Large intestine (tissue), 3 donors: ENCODE data around the gene AARS2. TPM values are rescaled to one million over a fixed set of nuclear protein-coding genes. Genes with fewer than 3 reads are reported as not detected.
A peak's percentile ranks its signal among the peaks of the same experiment; 100 is the strongest.

ENCODE experiments used
- DNase-seq, 2 donors: peaks; one replicate each; pipeline versions ENCODE4 v3.0.0 to v3.0.0-alpha.2; 2013
- H3K27ac ChIP-seq: one replicate; pipeline ENCODE4 v1.5.1; 2013; ENCODE audit warnings: low read length
- H3K27me3 ChIP-seq: 2 replicates; pipeline ENCODE4 v1.6.1; 2013; ENCODE audit warnings: low read length; ENCODE audit not compliant: control insufficient read depth, insufficient read depth
- H3K36me3 ChIP-seq: 2 replicates; pipeline ENCODE4 v1.6.1; 2013; ENCODE audit warnings: low read length; ENCODE audit not compliant: control insufficient read depth, insufficient read depth
- H3K4me1 ChIP-seq: one replicate; pipeline ENCODE4 v1.6.1; 2013; ENCODE audit warnings: low read length; ENCODE audit not compliant: control insufficient read depth, insufficient read depth
- H3K4me3 ChIP-seq: one replicate; pipeline ENCODE4 v1.5.1; 2013; ENCODE audit warnings: low read length
- H3K9me3 ChIP-seq: one replicate; pipeline ENCODE4 v1.6.1; 2013; ENCODE audit warnings: mild to moderate bottlenecking, low read depth, low read length, moderate library complexity; ENCODE audit not compliant: control insufficient read depth
- WGBS: methylation state at CpG from one replicate; pipeline ENCODE4 v1.1.5; 2013; ENCODE audit warnings: low lambda C conversion rate; ENCODE audit not compliant: insufficient coverage; 5-methylcytosine and 5-hydroxymethylcytosine counted together
- polyA plus RNA-seq: library from polyadenylated mRNA; unstranded; fragments of 120-200 nt; gene quantifications from one replicate; pipeline ENCODE4 v1.2.1, GENCODE V29; 2013

The AARS2 gene
- polyA plus RNA-seq, 1 donor, result 14.3 TPM

DNA sequence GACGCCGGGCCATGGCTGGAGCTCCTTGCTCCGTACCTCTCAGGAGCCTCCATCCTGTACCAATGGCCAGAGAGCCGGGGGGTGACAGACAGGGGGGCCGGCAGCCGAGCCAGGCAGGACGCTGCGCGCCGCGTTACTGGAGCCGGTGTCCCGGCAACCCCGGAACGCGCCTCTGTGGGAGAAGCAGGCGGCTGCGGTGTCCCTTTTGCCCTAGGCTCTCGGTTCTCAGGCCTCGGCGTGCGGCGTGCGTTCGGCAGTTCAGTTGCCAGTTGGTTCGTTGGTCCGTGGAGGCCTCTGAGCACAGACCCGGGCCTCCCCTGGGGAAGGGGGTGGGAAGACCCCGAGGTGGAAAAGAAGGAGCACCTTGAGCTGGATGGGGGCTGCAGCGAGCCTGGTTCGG lies 29.3 kb upstream of the AARS2 start, which contains the start of gene SPATS1:
SPATS1 (plus strand) TSS at position 162 of the 400 bp plus-strand sequence. CDS start 446 bp downstream, outside the sequence.
- H3K9me3 ChIP-seq, result peaks cover 4% of the 10 kb centered on the region
- peak in 1 of 2 donors; percentile 21 for DNase-seq
- no peaks in the 10 kb centered on the region for H3K4me1 ChIP-seq
- H3K4me3 ChIP-seq, result no peak within 1 kb of the TSS
- no peaks in the 10 kb centered on the region for H3K36me3 ChIP-seq
- peaks cover 41% of the 10 kb centered on the region for H3K27me3 ChIP-seq
- H3K27ac ChIP-seq, result peak within 1 kb of the TSS; percentile 15
- no CpG with 5 or more reads among the region's 31 CpGs for WGBS

DNA sequence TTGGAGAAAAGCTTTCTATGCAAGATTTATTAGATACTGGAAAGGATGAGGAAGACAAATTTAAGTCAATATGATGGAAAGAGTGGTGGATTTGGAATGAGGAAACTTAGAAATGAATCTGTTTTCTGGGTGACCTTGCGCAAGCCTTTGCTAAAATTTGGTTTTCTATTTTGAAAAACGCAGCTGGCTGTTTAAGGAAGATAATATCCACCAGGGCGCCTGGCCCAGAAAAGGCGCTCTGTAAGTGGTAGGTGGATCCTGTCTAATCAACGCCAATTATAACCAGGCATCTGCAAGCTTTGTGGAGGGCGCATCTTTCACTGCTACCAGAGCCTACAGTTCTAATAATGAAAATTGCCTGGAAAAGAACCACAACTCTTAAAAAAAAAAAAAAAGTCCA lies 28.9 kb upstream of the AARS2 start:
- 100% methylated on average over 2 of the region's 6 CpGs for WGBS
- no peaks in the 10 kb centered on the region for H3K36me3 ChIP-seq
- peaks cover 4% of the 10 kb centered on the region for H3K9me3 ChIP-seq
- no peak overlapping the region for H3K27ac ChIP-seq
- no peak overlapping the region for H3K4me3 ChIP-seq
- no peaks in the 10 kb centered on the region for H3K4me1 ChIP-seq
- no peak for DNase-seq
- peaks cover 43% of the 10 kb centered on the region for H3K27me3 ChIP-seq

DNA sequence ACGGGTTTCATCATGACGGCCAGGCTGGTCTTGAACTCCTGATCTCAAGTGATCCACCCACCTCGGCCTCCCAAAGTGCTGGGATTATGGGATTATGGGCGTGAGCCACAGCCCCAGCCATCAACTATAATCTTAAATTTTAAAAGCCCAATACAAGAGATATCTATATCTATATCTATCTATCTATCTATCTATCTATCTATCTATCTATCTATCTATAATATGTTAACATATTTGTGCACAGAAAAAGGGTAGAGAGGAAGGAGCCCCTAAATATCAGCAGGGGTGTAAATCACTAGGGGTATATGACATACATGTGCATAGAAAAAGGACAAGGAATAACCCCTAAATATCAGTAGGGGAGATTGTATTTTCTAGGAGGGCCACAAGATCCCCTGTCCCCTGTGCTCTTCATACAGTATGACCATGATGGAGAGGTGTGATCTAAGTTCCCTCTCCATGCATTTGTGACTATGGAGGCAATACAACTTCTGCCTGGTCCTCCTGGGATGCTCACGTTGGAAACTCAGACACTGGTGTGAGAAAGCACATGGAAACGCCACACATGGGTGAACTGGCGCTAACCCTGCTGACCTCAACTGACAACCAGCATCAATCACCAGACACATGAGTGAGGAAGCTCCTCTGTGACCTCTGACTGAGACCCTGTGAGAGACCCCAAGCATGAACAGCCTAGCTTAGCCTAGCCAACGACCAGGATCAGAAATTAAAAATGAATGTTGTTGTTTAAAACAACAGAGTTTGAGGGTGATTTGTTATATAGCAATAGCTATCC lies 28.1 kb upstream of the AARS2 start:
- Histone ChIP-seq H3K4me3 (no peak overlapping the region), H3K27ac (no peak overlapping the region), H3K36me3 (no peaks in the 10 kb centered on the region), H3K4me1 (no peaks in the 10 kb centered on the region), H3K9me3 (peaks cover 4% of the 10 kb centered on the region), H3K27me3 (peaks cover 43% of the 10 kb centered on the region)
- no CpG with 5 or more reads among the region's 8 CpGs for WGBS
- DNase-seq, result no peak

DNA sequence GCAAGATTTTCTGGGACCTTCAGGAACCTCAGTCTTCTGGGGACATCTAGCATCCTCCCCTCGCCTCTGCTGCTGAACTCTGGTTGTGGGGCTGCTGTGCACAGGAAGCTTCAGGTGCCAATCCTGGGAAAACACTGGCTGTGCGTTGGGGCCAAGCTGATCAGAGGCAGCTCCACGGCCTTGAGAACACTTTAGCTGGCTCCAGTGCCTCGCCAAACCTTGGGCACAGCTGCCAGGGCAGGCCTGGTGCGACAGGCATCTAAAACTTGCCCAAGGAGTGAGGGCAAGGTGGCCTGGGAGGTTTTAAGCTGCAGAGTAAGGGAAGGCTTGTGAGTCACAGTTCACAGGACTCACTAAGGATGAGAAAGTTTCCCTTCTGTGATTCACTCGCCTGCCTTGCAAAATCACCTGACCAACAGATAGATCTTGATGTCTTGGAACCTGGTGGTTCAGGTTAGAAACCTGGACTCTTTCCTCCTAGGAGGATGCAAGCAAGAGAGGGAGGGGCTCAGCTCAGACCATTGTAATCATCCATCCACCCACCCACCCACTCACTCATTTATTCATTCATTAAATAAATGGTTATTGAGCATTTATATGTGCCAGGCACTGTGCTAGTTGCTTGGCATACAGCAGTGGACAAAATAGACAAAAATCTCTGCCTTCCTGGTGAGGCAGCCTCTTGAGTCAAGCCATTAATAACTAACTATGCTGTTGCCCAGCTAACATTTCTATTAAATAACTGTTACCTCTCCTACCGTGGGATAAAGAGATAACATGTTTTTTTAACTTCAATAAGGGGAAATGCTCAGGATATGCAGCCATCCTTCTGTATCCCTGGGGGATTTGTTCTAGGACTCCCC lies 26.8 kb upstream of the AARS2 start:
- Histone ChIP-seq H3K27me3 (peaks cover 38% of the 10 kb centered on the region), H3K4me3 (no peak overlapping the region), H3K9me3 (peaks cover 4% of the 10 kb centered on the region), H3K27ac (no peak overlapping the region), H3K4me1 (no peaks in the 10 kb centered on the region), H3K36me3 (no peaks in the 10 kb centered on the region)
- no CpG with 5 or more reads among the region's 7 CpGs for WGBS
- no peak for DNase-seq

DNA sequence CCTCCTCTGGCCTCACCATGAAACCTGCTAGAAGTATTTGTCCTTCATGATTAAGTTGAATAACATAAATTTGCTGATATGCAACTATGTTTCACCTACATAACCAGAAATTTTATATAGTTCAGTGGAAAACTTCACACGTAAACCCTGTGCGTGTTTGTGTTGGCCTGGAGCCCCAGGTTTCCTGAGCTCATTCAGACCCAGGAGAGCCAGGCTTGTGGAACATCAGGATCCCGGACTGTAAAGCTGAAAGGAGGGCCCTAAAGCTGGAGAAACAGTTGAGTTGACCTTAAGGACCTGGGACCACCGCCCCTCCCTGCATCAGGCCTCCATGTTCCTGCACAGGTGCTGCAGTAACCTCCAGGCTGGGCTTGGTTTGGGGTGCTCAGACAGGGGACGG lies 26.2 kb upstream of the AARS2 start:
- peaks cover 4% of the 10 kb centered on the region for H3K9me3 ChIP-seq
- DNase-seq, result no peak
- no peak overlapping the region for H3K27ac ChIP-seq
- H3K36me3 ChIP-seq, result no peaks in the 10 kb centered on the region
- peaks cover 34% of the 10 kb centered on the region for H3K27me3 ChIP-seq
- WGBS, result no CpG with 5 or more reads among the region's 5 CpGs
- H3K4me1 ChIP-seq, result no peaks in the 10 kb centered on the region
- H3K4me3 ChIP-seq, result no peak overlapping the region

DNA sequence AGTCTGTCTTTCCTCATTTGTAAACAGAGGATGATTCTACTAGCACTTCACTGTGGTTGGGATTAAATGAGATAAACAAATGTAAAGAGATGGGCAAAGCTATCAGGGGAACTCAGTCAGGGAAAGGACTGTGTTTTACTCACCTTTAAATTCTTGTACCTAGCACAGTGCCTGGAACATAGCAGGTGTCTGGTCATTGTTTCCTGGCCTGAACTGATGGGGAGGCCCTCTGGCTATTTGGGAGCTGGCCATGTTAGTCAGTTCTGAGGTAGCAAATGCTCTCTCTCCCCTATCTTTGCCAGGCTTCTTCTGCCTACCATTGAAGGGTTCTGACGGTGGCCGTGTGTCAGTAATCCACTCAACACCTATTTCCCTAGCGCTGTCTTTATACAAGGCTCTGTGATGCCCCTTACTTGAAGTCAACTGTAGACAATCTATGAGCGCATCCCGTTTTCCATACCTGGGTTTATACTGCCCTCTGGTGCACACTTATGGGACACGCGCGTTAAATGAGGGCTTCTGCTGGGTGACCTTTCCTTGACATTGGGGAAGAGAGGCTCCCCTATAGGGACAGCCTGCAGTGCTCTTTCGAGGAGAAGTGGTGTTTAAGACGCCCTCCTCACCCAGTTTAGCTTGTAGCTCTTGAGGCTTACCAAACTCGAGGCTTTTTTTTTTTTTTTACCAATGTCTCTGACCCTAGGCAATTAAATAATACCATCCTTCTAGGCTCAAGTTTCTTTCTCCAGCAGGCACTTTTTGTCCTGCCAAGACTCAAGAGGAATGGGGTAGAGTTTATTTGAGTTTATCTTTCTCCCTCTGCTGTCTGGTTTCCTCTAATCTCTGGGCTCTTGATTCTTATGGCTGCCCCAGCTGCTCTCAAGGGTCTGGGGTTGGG lies 25.3 kb upstream of the AARS2 start:
- Histone ChIP-seq H3K27ac (no peak overlapping the region), H3K27me3 (peaks cover 28% of the 10 kb centered on the region), H3K9me3 (peaks cover 4% of the 10 kb centered on the region), H3K4me1 (no peaks in the 10 kb centered on the region), H3K4me3 (no peak overlapping the region), H3K36me3 (no peaks in the 10 kb centered on the region)
- WGBS, result 0% methylated on average over 1 of the region's 11 CpGs
- peak; percentile 47 to 53 for DNase-seq

DNA sequence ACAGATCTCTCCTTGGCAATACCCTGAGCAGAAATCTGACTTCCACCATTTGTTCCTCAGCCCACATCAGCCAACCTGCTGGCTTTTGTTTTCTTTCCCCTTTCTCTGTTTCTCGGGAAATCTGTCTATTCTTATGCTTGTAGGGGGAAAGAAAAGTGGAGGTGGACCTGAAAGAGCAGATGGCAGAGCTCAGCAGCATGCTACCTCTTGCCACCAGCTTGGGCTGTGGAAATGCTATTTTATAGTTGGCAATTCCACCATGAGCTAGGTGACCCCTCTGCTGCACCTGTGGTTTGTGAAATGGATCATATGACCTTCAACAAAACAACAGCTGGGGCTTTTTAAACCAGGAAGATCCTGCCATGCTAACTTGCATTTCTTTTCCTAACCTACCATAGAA lies 22.5 kb upstream of the AARS2 start:
- no CpG with 5 or more reads among the region's 1 CpG for WGBS
- Histone ChIP-seq H3K27me3 (peaks cover 13% of the 10 kb centered on the region), H3K27ac (no peak overlapping the region), H3K36me3 (no peaks in the 10 kb centered on the region), H3K4me1 (no peaks in the 10 kb centered on the region), H3K4me3 (no peak overlapping the region), H3K9me3 (no peaks in the 10 kb centered on the region)
- DNase-seq, result no peak

DNA sequence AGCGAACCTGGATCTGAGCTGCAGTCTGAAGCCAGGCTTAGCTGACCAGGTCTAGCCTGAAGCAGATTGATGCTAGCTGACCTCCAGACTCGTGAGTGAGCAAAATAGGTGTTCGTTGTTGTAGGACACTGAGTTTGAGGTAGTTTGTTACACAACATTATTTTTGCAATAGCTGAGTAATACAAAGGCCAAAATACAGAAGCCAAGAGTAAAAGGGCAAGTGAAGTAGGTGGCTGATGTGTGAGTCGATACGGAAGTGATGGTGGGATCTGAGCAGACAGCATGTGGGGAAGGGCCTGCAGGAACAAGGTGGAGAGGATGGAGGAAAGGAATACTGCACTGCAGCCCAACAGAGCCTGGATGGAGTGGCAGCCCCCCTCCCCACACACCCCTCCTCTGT lies 20.8 kb upstream of the AARS2 start:
- no peaks in the 10 kb centered on the region for H3K36me3 ChIP-seq
- WGBS, result 80% methylated on average over 1 of the region's 5 CpGs
- peaks cover 25% of the 10 kb centered on the region for H3K27me3 ChIP-seq
- H3K4me3 ChIP-seq, result no peak overlapping the region
- no peak for DNase-seq
- H3K27ac ChIP-seq, result no peak overlapping the region
- no peaks in the 10 kb centered on the region for H3K9me3 ChIP-seq
- H3K4me1 ChIP-seq, result no peaks in the 10 kb centered on the region

DNA sequence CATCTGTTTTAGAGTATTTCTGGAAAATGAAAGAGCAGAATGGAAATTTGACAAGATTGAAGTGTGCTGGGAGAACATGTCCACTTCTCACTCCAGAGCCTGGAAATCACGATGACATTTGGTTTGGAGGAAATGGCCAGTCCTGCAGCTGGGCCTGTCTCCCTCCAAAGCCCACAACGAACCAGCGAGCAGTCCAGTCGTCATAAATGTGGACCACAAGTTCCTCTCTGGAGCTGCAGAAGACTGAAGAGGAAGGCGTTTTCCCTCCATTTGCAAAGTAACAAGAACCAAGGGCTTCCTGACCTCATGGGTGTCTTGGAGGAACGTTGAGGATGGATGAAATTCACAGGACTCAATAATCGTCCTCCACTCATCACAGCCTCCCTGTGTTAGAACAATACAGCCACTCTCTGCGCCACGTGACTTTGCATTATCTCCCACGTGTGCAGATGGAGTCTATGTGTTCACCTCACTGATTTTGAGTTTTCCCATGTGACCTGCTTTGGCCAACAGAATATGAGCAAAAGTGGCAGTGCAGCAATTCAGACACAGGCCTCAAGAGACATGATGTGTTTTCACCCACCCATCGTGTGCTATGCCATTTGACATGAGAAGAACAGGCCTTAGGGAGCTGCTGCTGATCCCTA lies 20.2 kb upstream of the AARS2 start:
- H3K4me3 ChIP-seq, result no peak overlapping the region
- WGBS, result no CpG with 5 or more reads among the region's 11 CpGs
- peaks cover 27% of the 10 kb centered on the region for H3K27me3 ChIP-seq
- DNase-seq, result no peak
- no peak overlapping the region for H3K27ac ChIP-seq
- no peaks in the 10 kb centered on the region for H3K36me3 ChIP-seq
- H3K9me3 ChIP-seq, result no peaks in the 10 kb centered on the region
- no peaks in the 10 kb centered on the region for H3K4me1 ChIP-seq
